ENCODE results near the gene ADAMTSL1. TPM values are rescaled to one million over a fixed set of nuclear protein-coding genes. Genes with fewer than 3 reads are reported as not detected.

Gene ADAMTSL1
- total and polyA plus RNA-seq, 2 donors (not counting 3 experiments of a cell fraction or from before 2014, with no cell fraction given): 15.0 to 18.4 TPM

DNA sequence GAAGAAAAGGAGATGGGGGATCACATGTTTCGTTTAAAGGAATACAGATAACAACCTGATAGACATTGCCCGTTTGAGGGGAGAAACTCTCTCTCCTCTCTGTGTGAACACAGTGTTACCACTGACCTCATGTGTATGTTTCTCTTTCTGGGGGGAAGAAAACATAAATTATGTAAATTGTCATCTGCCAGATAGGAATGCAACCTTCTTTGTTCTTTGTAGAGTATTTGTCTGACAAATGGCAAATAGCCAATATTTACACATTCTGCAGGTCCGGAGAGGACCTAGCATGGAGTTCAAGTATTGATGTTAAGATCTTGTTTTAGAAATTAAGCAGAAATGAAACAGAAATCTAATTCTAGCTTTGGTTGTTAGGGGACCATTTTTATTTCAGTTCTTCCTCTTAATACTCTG lies 282.8 kb downstream of the ADAMTSL1 start:
- BruUV-seq (replicated peaks): no TSS peak
- no peaks in the 10 kb centered on the region for H3K9me3 ChIP-seq (replicated peaks; ENCODE audit: control insufficient read depth, insufficient read depth, low read length)
- FAIRE-seq: no peak
- H3K79me2 ChIP-seq (ENCODE audit: control insufficient read depth, insufficient read depth, low read length): no peaks in the 10 kb centered on the region
- TF ChIP-seq JUN (IDR thresholded peaks at IDR 0.05; ENCODE audit: borderline replicate concordance, insufficient read depth, insufficient read length, low read depth): no peak
- TF ChIP-seq POLR2A (IDR thresholded peaks at IDR 0.05; ENCODE audit: low read depth, low read length): no peak
- TF ChIP-seq POLR2AphosphoS5 (IDR thresholded peaks at IDR 0.05; ENCODE audit: insufficient read depth, low read depth, low read length): no peak
- no peak for TF ChIP-seq GATA2 (IDR thresholded peaks at IDR 0.05; ENCODE audit: insufficient read depth, insufficient read length, low read depth, low read length)
- no peak for TF ChIP-seq EZH2 (IDR thresholded peaks at IDR 0.05; ENCODE audit: borderline replicate concordance, low read depth, low read length, severe bottlenecking)
- no peak for TF ChIP-seq MYC (IDR thresholded peaks at IDR 0.05; ENCODE audit: low read depth, low read length)
- TF ChIP-seq, protein P1, sequence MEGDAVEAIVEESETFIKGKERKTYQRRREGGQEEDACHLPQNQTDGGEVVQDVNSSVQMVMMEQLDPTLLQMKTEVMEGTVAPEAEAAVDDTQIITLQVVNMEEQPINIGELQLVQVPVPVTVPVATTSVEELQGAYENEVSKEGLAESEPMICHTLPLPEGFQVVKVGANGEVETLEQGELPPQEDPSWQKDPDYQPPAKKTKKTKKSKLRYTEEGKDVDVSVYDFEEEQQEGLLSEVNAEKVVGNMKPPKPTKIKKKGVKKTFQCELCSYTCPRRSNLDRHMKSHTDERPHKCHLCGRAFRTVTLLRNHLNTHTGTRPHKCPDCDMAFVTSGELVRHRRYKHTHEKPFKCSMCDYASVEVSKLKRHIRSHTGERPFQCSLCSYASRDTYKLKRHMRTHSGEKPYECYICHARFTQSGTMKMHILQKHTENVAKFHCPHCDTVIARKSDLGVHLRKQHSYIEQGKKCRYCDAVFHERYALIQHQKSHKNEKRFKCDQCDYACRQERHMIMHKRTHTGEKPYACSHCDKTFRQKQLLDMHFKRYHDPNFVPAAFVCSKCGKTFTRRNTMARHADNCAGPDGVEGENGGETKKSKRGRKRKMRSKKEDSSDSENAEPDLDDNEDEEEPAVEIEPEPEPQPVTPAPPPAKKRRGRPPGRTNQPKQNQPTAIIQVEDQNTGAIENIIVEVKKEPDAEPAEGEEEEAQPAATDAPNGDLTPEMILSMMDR (IDR thresholded peaks at IDR 0.05; ENCODE audit: extremely low read depth in 1 of 2, insufficient read depth in 1 of 2, low read depth in 1 of 2, low read length in 2 of 2): no peak
- TF ChIP-seq FOS (IDR thresholded peaks at IDR 0.05; ENCODE audit: borderline replicate concordance, insufficient read depth, low read length): no peak
- TF ChIP-seq, protein P2, sequence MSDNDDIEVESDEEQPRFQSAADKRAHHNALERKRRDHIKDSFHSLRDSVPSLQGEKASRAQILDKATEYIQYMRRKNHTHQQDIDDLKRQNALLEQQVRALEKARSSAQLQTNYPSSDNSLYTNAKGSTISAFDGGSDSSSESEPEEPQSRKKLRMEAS (IDR thresholded peaks at IDR 0.05; ENCODE audit: insufficient read depth, insufficient read length): no peak
- intact Hi-C loops (cut with micrococcal nuclease) (no loop called here), dilution Hi-C loops (cut with MboI; ENCODE audit: extremely low pct_ligation_motif_present, low sequenced_read_pairs) (no loop called here)
- H3K27ac ChIP-seq (ENCODE audit: insufficient read depth, low read depth, low read length): no peak overlapping the region
- H3K27me3 ChIP-seq (ENCODE audit: control insufficient read depth in 2 of 2, insufficient read depth in 2 of 2, low read length in 2 of 2): no peaks in the 10 kb centered on the region
- H4K20me1 ChIP-seq (replicated peaks; ENCODE audit: control insufficient read depth, extremely low read depth, insufficient read depth, low read length): no peaks in the 10 kb centered on the region
- no peaks in the 10 kb centered on the region for H3K9me1 ChIP-seq (replicated peaks; ENCODE audit: control insufficient read depth, extremely low read depth, insufficient read depth, low read length)
- H3K4me3 ChIP-seq (replicated peaks in 1 of 3; ENCODE audit: insufficient read depth in 1 of 3, low read depth in 1 of 3, low read length in 3 of 3): no peak overlapping the region
- ChIA-PET CTCF (interaction anchor here (0.7 kb wide), 1 partner anchor 252 kb away, joined by 3 read pairs; no protein-coding TSS in a partner anchor), POLR2A (no interaction called here)
- H2AFZ ChIP-seq (ENCODE audit: low read depth, low read length): no peak overlapping the region
- no peak overlapping the region for H3K9ac ChIP-seq (replicated peaks; ENCODE audit: extremely low read depth, insufficient read depth, low read length)
- peaks cover 0 to 2% of the 10 kb centered on the region in 2 experiments for H3K36me3 ChIP-seq (ENCODE audit: control insufficient read depth in 2 of 2, extremely low read depth in 1 of 2, insufficient read depth in 2 of 2, low read length in 2 of 2)
- no peak overlapping the region for H3K4me2 ChIP-seq (ENCODE audit: insufficient read depth, low read length)
- H3K4me1 ChIP-seq (ENCODE audit: control insufficient read depth, extremely low read depth, insufficient read depth, low read length): peaks cover 6% of the 10 kb centered on the region
- DNase-seq (ENCODE audit: low read depth, low spot score): peak; percentile 69
